CD1c-positive myeloid dendritic cell (primary cell): ENCODE measurements around the gene C8A.

Experiments
- DNase-seq: peaks from one replicate; pipeline ENCODE4 v3.0.0-alpha.2; 2016; ENCODE audit errors: extremely low spot score

C8A gene

GRCh38 chr1:56966698-56966999 lies 112.1 kb downstream of the C8A start:
- no peak for DNase-seq

DNA sequence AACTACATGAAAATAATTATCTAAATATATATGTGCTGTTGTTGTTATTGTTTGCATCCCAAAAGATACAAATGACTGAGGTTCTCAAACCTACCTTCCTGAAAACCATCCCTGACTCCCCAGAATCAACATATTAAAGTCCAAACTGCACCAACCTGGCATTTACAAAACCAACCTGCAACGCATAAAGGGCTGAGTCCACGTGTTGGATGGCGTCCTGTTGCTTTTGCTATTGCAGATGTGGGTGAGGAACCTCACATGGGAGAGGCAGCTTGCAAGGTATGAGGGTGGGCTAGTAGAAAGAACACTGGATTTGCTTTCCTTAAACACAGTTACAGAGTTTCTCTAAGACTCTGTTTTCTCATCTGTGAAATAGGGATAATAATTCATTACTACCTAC lies 112.8 kb downstream of the C8A start:
- DNase-seq, result no peak
